T-cell (primary cell): ENCODE measurements around the gene CTRL. TPM values are rescaled to one million over a fixed set of nuclear protein-coding genes. Genes with fewer than 3 reads are reported as not detected.

ENCODE experiments used
- ATAC-seq, 4 experiments: fragments of 200-7000 bp in 3 of 4; fragments of 150-1000 bp in 1 of 4; cut with Tn5 transposase; replicated peaks in 1 of 4; 1 replicate in 3 of 4; 2 replicates in 1 of 4; pipeline ENCODE4 v1.10.0; 2021; ENCODE audit warnings: moderate library complexity in 3 of 4, mild to moderate bottlenecking in 2 of 4, moderate number of reproducible peaks in 1 of 4
- CTCF ChIA-PET, 2 donors: fragments of 300-600 bp; sonication (Branson Sonifier 250); formaldehyde crosslinking; loops; one replicate each; lab custom pipeline; 2022; ENCODE audit warnings: antibody characterized with exemption in 2 of 2; lab: Charles Lee
- POLR2A ChIA-PET, 2 donors: fragments of 300-600 bp; sonication (Branson Sonifier 250); formaldehyde crosslinking; loops; one replicate each; lab custom pipeline; 2022; ENCODE audit warnings: antibody characterized with exemption in 2 of 2; lab: Charles Lee
- DNase-seq, 35 experiments: peaks; one replicate each; pipeline versions ENCODE4 v3.0.0 to v3.0.0-alpha.2; 2013 to 2023
- H3K27ac ChIP-seq: one replicate; pipeline ENCODE4 v1.5.1; 2013; ENCODE audit warnings: low read length
- H3K27me3 ChIP-seq, 2 experiments: replicated peaks in 1 of 2; 1 replicate in 1 of 2; 2 replicates in 1 of 2; pipeline versions ENCODE4 v1.6.1 to v1.7.0; 2013; ENCODE audit warnings: low read length in 1 of 2, mixed read lengths in 1 of 2; ENCODE audit not compliant: control insufficient read depth in 2 of 2, insufficient read depth in 2 of 2; ENCODE audit errors: extremely low read depth in 1 of 2
- H3K36me3 ChIP-seq, 2 donors: 1 replicate in 1 of 2; 2 replicates in 1 of 2; pipeline versions ENCODE4 v1.6.1 to v1.7.0; 2013; ENCODE audit warnings: low read length in 1 of 2; ENCODE audit not compliant: control insufficient read depth in 2 of 2, insufficient read depth in 1 of 2; ENCODE audit errors: extremely low read depth in 1 of 2
- H3K4me1 ChIP-seq, 2 experiments: 1 replicate in 1 of 2; 2 replicates in 1 of 2; pipeline versions ENCODE4 v1.6.1 to v1.7.0; 2013; ENCODE audit warnings: low read length in 2 of 2, mixed read lengths in 1 of 2; ENCODE audit not compliant: insufficient read depth in 2 of 2, control insufficient read depth in 1 of 2; ENCODE audit errors: extremely low read depth in 1 of 2
- H3K4me3 ChIP-seq, 2 donors: 1 replicate in 1 of 2; 2 replicates in 1 of 2; pipeline versions ENCODE4 v1.5.1 to v1.7.0; 2013; ENCODE audit warnings: mild to moderate bottlenecking in 2 of 2, low read length in 1 of 2, moderate library complexity in 1 of 2; ENCODE audit not compliant: control insufficient read depth in 1 of 2; ENCODE audit errors: extremely low read depth in 1 of 2
- H3K9me3 ChIP-seq: 2 replicates; pipeline ENCODE4 v1.7.0; 2013
- H3K27ac Mint-ChIP-seq, 2 donors: one replicate each; pipeline ENCODE4 v1.8.0; 2020 to 2021; ENCODE audit warnings: mild to moderate bottlenecking in 2 of 2, mixed read lengths in 2 of 2
- H3K27me3 Mint-ChIP-seq, 2 donors: one replicate each; pipeline ENCODE4 v1.8.0; 2021 to 2022; ENCODE audit warnings: mixed read lengths in 2 of 2
- H3K36me3 Mint-ChIP-seq: one replicate; pipeline ENCODE4 v1.8.0; 2021; ENCODE audit warnings: mixed read lengths
- H3K4me1 Mint-ChIP-seq, 3 donors: one replicate each; pipeline ENCODE4 v1.8.0; 2020 to 2022; ENCODE audit warnings: mixed read lengths in 3 of 3, mild to moderate bottlenecking in 1 of 3
- H3K4me3 Mint-ChIP-seq, 3 donors: one replicate each; pipeline ENCODE4 v1.8.0; 2020 to 2022; ENCODE audit warnings: mild to moderate bottlenecking in 3 of 3, mixed read lengths in 3 of 3, moderate library complexity in 3 of 3
- H3K9me3 Mint-ChIP-seq, 3 donors: one replicate each; pipeline ENCODE4 v1.8.0; 2020 to 2022; ENCODE audit warnings: mixed read lengths in 3 of 3
- WGBS: methylation state at CpG from one replicate; pipeline ENCODE4 v1.1.5; 2013; ENCODE audit warnings: missing lambda C conversion rate; ENCODE audit not compliant: insufficient coverage; 5-methylcytosine and 5-hydroxymethylcytosine counted together
- total RNA-seq, 35 experiments: library from RNA in 6 of 35; stranded (reverse) in 6 of 35; fragments of 120-200 nt in 1 of 35; gene quantifications; one replicate each; pipeline versions ENCODE4 v1.2.1 to v1.2.4 and lab custom pipeline; 2013 to 2026

Gene CTRL
- total RNA-seq, 5 donors from 2014 or later (not counting 1 experiment from before 2014, with no cell fraction given): 9.4 to 14.2 (median 13.2) TPM

- Histone ChIP-seq H3K4me3 (no peak overlapping the region), H3K27ac (no peak overlapping the region), H3K36me3 (peaks cover 15 to 49% of the 10 kb centered on the region in 2 donors), H3K9me3 (no peaks in the 10 kb centered on the region), H3K4me1 (peaks cover 0 to 7% of the 10 kb centered on the region in 2 experiments), H3K27me3 (no peaks in the 10 kb centered on the region)
- CTCF ChIA-PET: no interaction called here
- ATAC-seq: no peak
- POLR2A ChIA-PET: no interaction called here
- Mint-ChIP-seq H3K9me3 (no peaks in the 10 kb centered on the region), H3K36me3 (peaks cover 4% of the 10 kb centered on the region), H3K27me3 (no peaks in the 10 kb centered on the region), H3K27ac (peak overlapping the region; percentile 15 to 34), H3K4me3 (no peak overlapping the region), H3K4me1 (peaks cover 7 to 22% (median 8%) of the 10 kb centered on the region in 3 donors)
- DNase-seq: no peak
- WGBS: 94% methylated on average over 5 of the region's 10 CpGs
These were observed 8.1 kb downstream of the CTRL start for GRCh38 chr16:67923414-67924116.

GRCh38 chr16:67922740-67923139 is 8.9 kb downstream of the CTRL start:
- WGBS: 88% methylated on average over 4 of the region's 8 CpGs

GRCh38 chr16:67922221-67922620 is 9.4 kb downstream of the CTRL start:
- Histone ChIP-seq H3K27me3 (no peaks in the 10 kb centered on the region), H3K36me3 (peaks cover 8 to 38% of the 10 kb centered on the region in 2 donors), H3K9me3 (no peaks in the 10 kb centered on the region), H3K4me1 (peaks cover 0 to 5% of the 10 kb centered on the region in 2 experiments), H3K27ac (no peak overlapping the region), H3K4me3 (no peak overlapping the region)
- DNase-seq (no peak), ATAC-seq (no peak)
- ChIA-PET POLR2A (no interaction called here), CTCF (no interaction called here)
- Mint-ChIP-seq H3K9me3 (no peaks in the 10 kb centered on the region), H3K27ac (peak overlapping the region; percentile 57 to 84), H3K36me3 (peaks cover 4% of the 10 kb centered on the region), H3K4me3 (no peak overlapping the region), H3K27me3 (no peaks in the 10 kb centered on the region), H3K4me1 (peaks cover 8 to 29% (median 20%) of the 10 kb centered on the region in 3 donors)
- WGBS: 77% methylated on average over 2 of the region's 5 CpGs

More at GRCh38 chr16:67922740-67923139, 8.9 kb downstream of the CTRL start:
- Histone ChIP-seq H3K9me3 (no peaks in the 10 kb centered on the region), H3K27me3 (no peaks in the 10 kb centered on the region), H3K4me1 (peaks cover 0 to 1% of the 10 kb centered on the region in 2 experiments), H3K27ac (no peak overlapping the region), H3K36me3 (peaks cover 13 to 43% of the 10 kb centered on the region in 2 donors), H3K4me3 (no peak overlapping the region)
- DNase-seq (no peak), ATAC-seq (no peak)
- Mint-ChIP-seq H3K27me3 (no peaks in the 10 kb centered on the region), H3K4me3 (no peak overlapping the region), H3K9me3 (no peaks in the 10 kb centered on the region), H3K4me1 (peaks cover 3 to 24% (median 15%) of the 10 kb centered on the region in 3 donors), H3K27ac (peak overlapping the region; percentile 6 to 27), H3K36me3 (peaks cover 4% of the 10 kb centered on the region)
- ChIA-PET CTCF (no interaction called here), POLR2A (no interaction called here)

GRCh38 chr16:67919622-67920221 is 11.9 kb downstream of the CTRL start:
- peaks cover 7% of the 10 kb centered on the region for H3K36me3 Mint-ChIP-seq
- H3K4me1 Mint-ChIP-seq: peaks cover 30 to 40% (median 32%) of the 10 kb centered on the region in 3 donors
- ATAC-seq (no peak), DNase-seq (no peak)
- no peaks in the 10 kb centered on the region for H3K9me3 Mint-ChIP-seq
- Histone ChIP-seq H3K4me1 (peaks cover 0 to 21% of the 10 kb centered on the region in 2 experiments), H3K9me3 (no peaks in the 10 kb centered on the region), H3K27me3 (no peaks in the 10 kb centered on the region), H3K36me3 (peaks cover 7 to 38% of the 10 kb centered on the region in 2 donors), H3K27ac (no peak overlapping the region), H3K4me3 (no peak overlapping the region)
- no peak overlapping the region for H3K4me3 Mint-ChIP-seq
- POLR2A ChIA-PET: no interaction called here
- CTCF ChIA-PET: no interaction called here
- 92% methylated on average over 5 of the region's 6 CpGs for WGBS
- no peak overlapping the region for H3K27ac Mint-ChIP-seq
- H3K27me3 Mint-ChIP-seq: no peaks in the 10 kb centered on the region

GRCh38 chr16:67917852-67918236 is 13.8 kb downstream of the CTRL start:
- Histone ChIP-seq H3K4me3 (no peak overlapping the region), H3K36me3 (peaks cover 4 to 25% of the 10 kb centered on the region in 2 donors), H3K4me1 (peaks cover 0 to 23% of the 10 kb centered on the region in 2 experiments), H3K27ac (no peak overlapping the region), H3K27me3 (no peaks in the 10 kb centered on the region), H3K9me3 (no peaks in the 10 kb centered on the region)
- Mint-ChIP-seq H3K4me1 (peaks cover 32 to 42% (median 38%) of the 10 kb centered on the region in 3 donors), H3K36me3 (peaks cover 14% of the 10 kb centered on the region), H3K27me3 (no peaks in the 10 kb centered on the region), H3K27ac (peak overlapping the region in 1 of 2 donors; percentile 58), H3K9me3 (no peaks in the 10 kb centered on the region), H3K4me3 (no peak overlapping the region)
- ChIA-PET POLR2A (no interaction called here), CTCF (no interaction called here)
- DNase-seq (no peak), ATAC-seq (peak in 3 of 4 experiments; percentile 81 to 98 (median 97))
- 79% methylated on average over 3 of the region's 4 CpGs for WGBS

- no peaks in the 10 kb centered on the region for H3K9me3 Mint-ChIP-seq
- peaks cover 0 to 23% of the 10 kb centered on the region in 2 experiments for H3K4me1 ChIP-seq
- no peaks in the 10 kb centered on the region for H3K27me3 Mint-ChIP-seq
- ChIA-PET POLR2A (no interaction called here), CTCF (no interaction called here)
- H3K27me3 ChIP-seq: no peaks in the 10 kb centered on the region
- no peak overlapping the region for H3K4me3 ChIP-seq
- DNase-seq: no peak
- peaks cover 14% of the 10 kb centered on the region for H3K36me3 Mint-ChIP-seq
- H3K4me3 Mint-ChIP-seq: no peak overlapping the region
- H3K4me1 Mint-ChIP-seq: peaks cover 32 to 39% (median 37%) of the 10 kb centered on the region in 3 donors
- H3K36me3 ChIP-seq: peaks cover 4 to 23% of the 10 kb centered on the region in 2 donors
- H3K27ac Mint-ChIP-seq: peak overlapping the region in 1 of 2 donors; percentile 58
- WGBS: 90% methylated on average over 5 of the region's 6 CpGs
- H3K27ac ChIP-seq: no peak overlapping the region
- no peaks in the 10 kb centered on the region for H3K9me3 ChIP-seq
- ATAC-seq: no peak
These were observed 14.4 kb downstream of the CTRL start for GRCh38 chr16:67917140-67917851.
